ENCODE results near the gene CCDC107.
"Not testable (repeated sequence)": the region's sequence is repeated elsewhere in the genome, so short reads cannot be mapped to it uniquely, and the experiment has no call there.

Gene CCDC107
- 13.7 reads per million, percentile 38 among the genes with 10 or more reads in this experiment for total RNA-seq

- peak; percentile 77 for DNase-seq
Measured at GRCh38 chr9:35658137-35658967, at the start of gene CCDC107. CCDC107 (plus strand) TSS chr9:35658292; CDS start chr9:35658380, 88 bp downstream.

GRCh38 chr9:35609001-35609819 is 48.9 kb upstream of the CCDC107 start:
- DNase-seq, result no peak

GRCh38 chr9:35609820-35610163 is 48.3 kb upstream of the CCDC107 start:
- DNase-seq, result no peak

- peak; percentile 49 for DNase-seq
Measured at GRCh38 chr9:35611230-35611797, 46.8 kb upstream of the CCDC107 start.

- DNase-seq, result not testable (repeated sequence)
Measured at GRCh38 chr9:35612066-35612465, 46.0 kb upstream of the CCDC107 start.

GRCh38 chr9:35612843-35613242 is 45.2 kb upstream of the CCDC107 start:
- no peak for DNase-seq

- DNase-seq, result no peak
Measured at GRCh38 chr9:35615981-35616680, 42.0 kb upstream of the CCDC107 start.

GRCh38 chr9:35616681-35617459 is 41.2 kb upstream of the CCDC107 start:
- DNase-seq, result peak; percentile 58

- no peak for DNase-seq
Measured at GRCh38 chr9:35617548-35617947, 40.5 kb upstream of the CCDC107 start.

- DNase-seq, result no peak
Measured at GRCh38 chr9:35618325-35618727, 39.8 kb upstream of the CCDC107 start, which contains the start of gene CD72. CD72 (minus strand) TSS chr9:35618413; CDS start chr9:35618303, 110 bp downstream.

GRCh38 chr9:35618854-35619799 is 39.0 kb upstream of the CCDC107 start:
- no peak for DNase-seq

- no peak for DNase-seq
Measured at GRCh38 chr9:35619800-35620158, 38.3 kb upstream of the CCDC107 start.

- DNase-seq, result no peak
Measured at GRCh38 chr9:35627575-35627974, 30.5 kb upstream of the CCDC107 start.

GRCh38 chr9:35628389-35628991 is 29.6 kb upstream of the CCDC107 start:
- DNase-seq, result no peak

GRCh38 chr9:35629597-35629996 is 28.5 kb upstream of the CCDC107 start:
- DNase-seq, result no peak

GRCh38 chr9:35635730-35636129 is 22.4 kb upstream of the CCDC107 start:
- DNase-seq, result no peak

- DNase-seq, result no peak
Measured at GRCh38 chr9:35636135-35636876, 21.8 kb upstream of the CCDC107 start.

- DNase-seq, result not testable (repeated sequence)
Measured at GRCh38 chr9:35636877-35637246, 21.2 kb upstream of the CCDC107 start.

- not testable (repeated sequence) for DNase-seq
Measured at GRCh38 chr9:35637427-35637955, 20.6 kb upstream of the CCDC107 start.
